HG02852 (cell line): ENCODE results near the gene STRA6.

Source experiments
- ATAC-seq: cut with Tn5 transposase; IDR thresholded peaks from one replicate; pipeline ENCODE4 v1.9.1; 2021; ENCODE audit warnings: mild to moderate bottlenecking, moderate library complexity; ENCODE audit not compliant: unreplicated experiment

Gene STRA6

GRCh38 chr15:74208496-74208895 is 5.9 kb upstream of the STRA6 start:
- ATAC-seq, result no peak

- no peak for ATAC-seq
Measured at GRCh38 chr15:74207652-74208440, 5.3 kb upstream of the STRA6 start.

DNA sequence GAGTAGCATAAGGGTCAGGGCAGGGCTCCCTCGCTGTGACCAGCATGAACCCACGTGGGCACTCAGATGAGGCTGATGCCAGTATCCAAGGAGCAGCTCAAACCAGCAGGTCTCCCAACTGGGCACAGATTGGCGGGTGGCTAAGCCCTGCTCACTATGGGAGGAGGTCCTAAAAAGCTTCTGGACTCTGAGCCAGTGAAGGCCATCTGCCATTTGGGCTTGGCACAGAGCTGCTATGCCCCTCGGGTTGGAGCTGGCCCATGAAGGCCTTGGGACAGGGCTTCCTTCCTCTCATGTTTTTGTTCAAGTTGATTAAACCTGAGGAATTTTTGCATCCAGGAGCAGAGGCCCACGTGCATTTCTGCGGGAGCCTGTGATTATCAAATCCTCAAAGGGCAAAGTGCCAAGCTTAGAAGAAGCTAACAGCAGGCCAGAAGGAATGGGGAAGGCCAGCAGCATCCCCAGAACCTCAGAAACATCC is 4.3 kb upstream of the STRA6 start:
- no peak for ATAC-seq

DNA sequence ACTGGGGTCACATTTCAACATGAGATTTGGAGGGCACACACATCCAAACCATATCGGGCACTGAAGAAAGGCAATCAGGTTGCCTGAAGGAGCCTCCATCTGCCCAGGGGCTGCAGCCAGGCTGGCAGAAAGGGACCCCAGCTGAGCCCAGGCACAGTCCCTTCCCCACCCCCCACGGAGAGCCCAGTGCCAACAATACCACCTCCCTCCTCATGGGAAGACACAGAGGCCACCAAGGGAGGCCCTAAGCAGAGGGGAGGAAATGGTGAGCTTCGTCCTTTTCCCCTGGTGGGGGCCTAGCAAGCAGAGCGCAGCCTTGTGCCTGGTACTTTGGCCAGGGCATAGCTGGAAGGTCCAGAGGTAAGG is 3.0 kb upstream of the STRA6 start:
- ATAC-seq, result no peak

- no peak for ATAC-seq
Measured at GRCh38 chr15:74203914-74204431, 1.4 kb upstream of the STRA6 start.

- no peak for ATAC-seq
Measured at GRCh38 chr15:74201710-74202420, 722 bp downstream of the STRA6 start.

GRCh38 chr15:74200871-74201419 is 1.6 kb downstream of the STRA6 start:
- no peak for ATAC-seq

DNA sequence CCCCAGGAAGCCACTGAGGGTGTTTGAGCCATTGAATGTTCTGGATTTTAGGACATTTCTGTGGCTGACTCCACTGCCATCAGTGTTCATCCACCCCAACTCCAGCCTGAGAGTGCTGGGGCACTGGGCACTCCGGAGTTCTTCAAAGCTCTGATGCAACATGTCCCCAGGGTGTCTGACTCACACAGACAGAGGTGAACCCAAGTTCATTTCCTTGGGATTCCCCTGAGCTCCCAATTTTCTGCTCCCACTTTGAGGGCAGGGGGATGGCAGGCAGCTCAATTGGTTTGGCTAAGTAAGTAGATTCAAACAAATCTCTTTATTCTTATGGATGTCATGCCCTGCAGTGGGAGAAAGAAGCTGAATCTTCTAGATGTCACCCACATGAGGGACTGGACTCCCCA is 2.2 kb downstream of the STRA6 start:
- ATAC-seq, result no peak

DNA sequence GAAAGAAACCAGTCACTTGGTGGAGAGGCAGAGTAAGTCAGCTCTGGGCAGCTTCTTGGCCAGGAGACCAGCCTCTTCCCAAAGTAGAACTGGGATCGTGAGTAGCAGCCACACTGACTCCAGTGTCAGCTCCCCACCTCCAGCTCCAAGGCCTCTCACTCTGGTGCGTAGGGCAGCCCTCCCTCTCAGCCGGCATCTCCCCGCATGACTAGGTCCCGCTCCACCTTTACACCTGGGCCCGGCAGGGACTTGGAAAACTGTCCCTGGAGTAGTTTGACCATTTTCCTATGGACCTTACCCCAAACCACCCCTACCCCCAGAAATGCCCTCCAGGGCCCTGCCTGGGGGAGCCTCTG is 3.3 kb downstream of the STRA6 start:
- no peak for ATAC-seq

GRCh38 chr15:74197176-74197965 is 5.2 kb downstream of the STRA6 start:
- no peak for ATAC-seq

- no peak for ATAC-seq
Measured at GRCh38 chr15:74196175-74196574, 6.4 kb downstream of the STRA6 start.

DNA sequence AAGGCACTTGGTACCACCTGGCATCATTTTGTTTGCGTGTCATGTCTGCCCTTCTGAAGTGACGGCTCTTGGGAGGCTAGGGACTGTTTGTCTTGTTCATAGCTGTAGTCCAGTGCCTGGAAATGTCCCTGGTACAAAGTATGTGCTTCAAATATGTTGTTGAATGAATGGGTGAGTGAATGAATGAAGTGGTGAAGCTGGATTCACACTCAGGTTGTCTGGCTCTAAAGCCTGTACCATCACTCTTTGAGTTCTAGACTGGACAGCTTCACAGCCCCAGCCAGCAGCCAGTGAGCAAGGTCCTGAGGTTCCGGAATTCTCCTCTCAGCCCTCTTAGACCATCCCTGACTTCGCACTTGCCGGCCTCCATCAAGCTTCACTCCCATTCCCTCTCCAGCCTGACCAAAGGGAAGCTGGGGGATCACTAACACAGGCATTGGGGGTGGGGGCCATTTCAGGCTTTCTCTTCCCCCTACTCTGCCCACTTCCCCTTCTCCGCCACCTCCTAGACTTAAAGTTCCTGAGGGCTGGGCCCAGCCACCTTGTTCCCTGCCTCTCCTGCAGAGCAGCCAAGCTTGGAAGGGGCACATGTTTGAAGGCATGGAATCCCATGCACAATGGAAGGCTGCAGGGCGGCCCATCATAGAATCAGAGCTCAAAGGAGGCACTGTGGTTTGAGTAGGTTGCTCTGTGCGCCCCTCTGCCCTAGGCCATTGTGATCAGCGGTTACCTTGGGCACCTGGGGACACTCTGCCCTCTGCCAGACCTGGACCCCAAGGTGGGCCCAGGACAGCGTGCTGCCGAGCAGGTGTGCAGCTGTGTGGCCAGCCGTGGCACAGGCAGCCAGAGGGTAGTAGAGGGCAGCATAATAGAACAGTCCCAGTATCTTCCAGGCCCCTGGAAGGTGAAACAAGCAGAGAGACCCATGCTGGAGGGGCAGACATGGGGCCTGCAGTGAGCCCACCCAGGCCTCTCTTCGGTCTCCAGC is 7.7 kb downstream of the STRA6 start:
- ATAC-seq, result no peak

DNA sequence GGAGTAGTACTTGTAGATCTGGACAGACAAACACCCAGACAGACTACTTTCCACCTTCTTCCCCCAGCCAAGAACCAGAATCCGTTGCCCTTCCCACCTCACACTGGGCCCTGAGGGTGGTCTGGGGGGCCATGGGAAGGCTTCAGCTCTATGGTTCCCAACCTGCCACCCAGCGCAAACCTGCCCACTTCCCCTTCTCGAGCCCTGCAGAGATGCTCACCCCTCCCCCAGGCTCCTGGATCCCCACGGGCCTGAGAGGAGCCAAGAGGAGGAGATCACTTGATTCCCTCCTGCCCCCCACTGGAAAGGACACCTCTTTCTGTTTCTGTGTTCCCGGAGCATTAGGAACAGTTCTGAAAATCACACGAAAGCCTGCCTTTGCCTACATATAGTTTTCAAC is 8.7 kb downstream of the STRA6 start:
- no peak for ATAC-seq

- ATAC-seq, result no peak
Measured at GRCh38 chr15:74193299-74193718, 9.3 kb downstream of the STRA6 start.

- ATAC-seq, result no peak
Measured at GRCh38 chr15:74192751-74193150, 9.8 kb downstream of the STRA6 start.

DNA sequence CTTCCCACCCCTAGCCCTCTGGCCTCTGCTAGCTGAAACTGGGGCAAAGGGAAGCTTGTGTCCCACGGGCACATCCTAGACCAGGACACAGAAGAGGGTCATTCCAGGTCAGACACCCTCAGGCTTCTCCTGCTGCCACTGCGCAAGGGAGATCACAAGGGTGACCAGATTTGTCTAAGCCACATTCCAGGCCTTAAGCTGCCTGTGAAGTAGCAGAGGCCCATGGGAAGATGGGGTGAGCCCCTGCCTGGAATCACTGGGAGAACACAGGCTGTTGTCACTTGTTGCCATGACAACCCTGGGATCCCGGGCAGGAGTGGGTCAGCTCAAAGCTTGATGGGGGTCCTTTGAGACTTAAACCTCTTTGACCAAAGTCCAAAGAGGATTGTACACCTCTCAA is 10.8 kb downstream of the STRA6 start:
- no peak for ATAC-seq

- ATAC-seq, result no peak
Measured at GRCh38 chr15:74188216-74188615, 14.4 kb downstream of the STRA6 start.

- no peak for ATAC-seq
Measured at GRCh38 chr15:74185710-74186348, 16.8 kb downstream of the STRA6 start.

DNA sequence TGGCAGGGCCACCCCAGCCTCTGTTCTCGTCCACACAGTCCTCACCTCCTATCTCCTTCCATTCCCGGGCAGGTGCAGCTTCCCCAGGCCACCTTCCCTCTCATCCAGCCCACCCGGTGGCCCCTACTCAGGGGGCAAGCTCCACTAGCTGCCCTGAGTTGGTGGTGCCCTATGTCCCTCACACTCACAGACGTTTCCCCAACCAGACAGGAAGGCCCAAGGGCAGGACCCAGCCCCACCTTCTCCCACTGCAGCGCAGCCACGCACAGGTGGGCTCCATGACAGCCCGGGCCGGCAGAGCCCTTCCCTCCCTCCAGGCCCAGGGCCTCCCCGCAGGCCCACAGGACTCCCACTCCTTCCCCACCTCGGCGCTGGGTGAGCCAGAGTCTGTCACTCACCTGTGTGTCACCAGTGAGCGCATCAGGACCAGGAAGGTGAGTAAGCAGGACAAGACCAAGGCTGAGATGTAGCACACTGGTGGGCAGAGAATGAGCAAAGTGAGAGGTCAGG is 17.9 kb downstream of the STRA6 start:
- no peak for ATAC-seq
